Measurements from ENCODE around the gene VEZT.

GRCh38 chr12:95231190-95231589 is 13.6 kb downstream of the VEZT start:
- TF ChIP-seq POLR2A (IDR thresholded peaks at IDR 0.05; ENCODE audit: low read depth, low read length) (no peak), FOXM1 (IDR thresholded peaks at IDR 0.05; ENCODE audit: low read depth, low read length) (no peak), CTCF (IDR thresholded peaks at IDR 0.05 in 2 of 3, conservative IDR thresholded peaks at IDR 0.05 in 1 of 3; ENCODE audit: control insufficient read depth in 2 of 3, extremely low read depth in 1 of 3, insufficient read depth in 1 of 3, low read depth in 3 of 3, low read length in 3 of 3) (no peak), ASH2L (IDR thresholded peaks at IDR 0.05; ENCODE audit: borderline replicate concordance, low read depth) (no peak), NFIC (IDR thresholded peaks at IDR 0.05; ENCODE audit: low read depth, low read length) (no peak), NBN (IDR thresholded peaks at IDR 0.05) (no peak), USF1 (IDR thresholded peaks at IDR 0.05; ENCODE audit: borderline replicate concordance, extremely low read length, insufficient read depth, low read depth, low read length) (no peak), YY1 (IDR thresholded peaks at IDR 0.05; ENCODE audit: low read depth, low read length) (no peak), SMAD5 (IDR thresholded peaks at IDR 0.05; ENCODE audit: low read depth) (no peak), ATF2 (IDR thresholded peaks at IDR 0.05; ENCODE audit: low read length) (no peak), NR2F1 (conservative IDR thresholded peaks at IDR 0.05) (no peak), KLF5 (IDR thresholded peaks at IDR 0.05; ENCODE audit: partially characterized antibody) (no peak)
